HUES6 (cell line): Measurements from ENCODE around the gene PSG7.
"Not testable (repeated sequence)": the region's sequence is repeated elsewhere in the genome, so short reads cannot be mapped to it uniquely, and the experiment has no call there.

Source experiments
- H3K27ac ChIP-seq: 2 replicates; pipeline ENCODE4 v1.7.0; 2013; ENCODE audit warnings: low read depth, mild to moderate bottlenecking, low read length, inconsistent platforms
- H3K27me3 ChIP-seq: 2 replicates; pipeline ENCODE4 v1.6.1; 2013; ENCODE audit warnings: low read length; ENCODE audit not compliant: control insufficient read depth, insufficient read depth
- H3K36me3 ChIP-seq: 2 replicates; pipeline ENCODE4 v1.6.1; 2013; ENCODE audit warnings: low read length; ENCODE audit not compliant: control insufficient read depth, insufficient read depth
- H3K4me1 ChIP-seq: 2 replicates; pipeline ENCODE4 v1.6.1; 2013; ENCODE audit warnings: low read length; ENCODE audit not compliant: control insufficient read depth, insufficient read depth
- H3K4me3 ChIP-seq: 2 replicates; pipeline ENCODE4 v1.5.1; 2013; ENCODE audit warnings: low read depth, low read length
- H3K9ac ChIP-seq: one replicate; pipeline ENCODE4 v1.6.1; 2013; ENCODE audit warnings: mild to moderate bottlenecking, low read length
- H3K9me3 ChIP-seq: 2 replicates; pipeline ENCODE4 v1.6.1; 2013; ENCODE audit warnings: low read depth, low read length; ENCODE audit not compliant: control insufficient read depth, insufficient read depth

PSG7 gene

DNA sequence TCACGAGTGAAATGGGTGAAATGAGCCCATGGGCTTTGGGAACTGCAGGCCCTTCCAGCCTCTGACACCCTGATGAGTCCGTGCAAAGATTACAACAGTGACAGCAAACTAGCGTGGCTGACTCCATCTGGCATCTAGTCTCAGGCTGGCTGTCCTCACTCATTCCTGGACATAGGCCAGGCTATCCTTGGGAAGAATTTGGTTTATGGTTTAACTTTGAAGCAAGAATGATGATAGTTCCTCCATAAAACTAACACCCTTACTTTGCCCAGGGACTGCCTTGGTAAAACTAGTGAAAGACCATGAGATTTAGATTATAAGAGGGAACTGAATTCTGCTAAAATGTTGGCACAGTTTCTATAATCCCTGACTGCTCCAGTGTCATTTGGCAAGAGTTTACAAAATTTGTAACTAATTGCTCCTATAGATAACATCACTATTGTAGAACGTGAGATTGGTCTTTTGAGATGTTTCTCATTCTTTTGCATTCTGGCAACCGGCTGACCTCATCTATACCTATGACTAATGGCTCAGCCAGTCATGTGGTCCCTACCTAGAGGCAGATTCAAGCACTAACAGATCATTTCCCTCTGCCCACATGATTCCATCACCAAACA lies 4.4 kb downstream of the PSG7 start:
- not testable (repeated sequence) for H3K36me3 ChIP-seq, H3K9ac ChIP-seq, H3K4me1 ChIP-seq, H3K27me3 ChIP-seq, H3K9me3 ChIP-seq, H3K27ac ChIP-seq, H3K4me3 ChIP-seq

DNA sequence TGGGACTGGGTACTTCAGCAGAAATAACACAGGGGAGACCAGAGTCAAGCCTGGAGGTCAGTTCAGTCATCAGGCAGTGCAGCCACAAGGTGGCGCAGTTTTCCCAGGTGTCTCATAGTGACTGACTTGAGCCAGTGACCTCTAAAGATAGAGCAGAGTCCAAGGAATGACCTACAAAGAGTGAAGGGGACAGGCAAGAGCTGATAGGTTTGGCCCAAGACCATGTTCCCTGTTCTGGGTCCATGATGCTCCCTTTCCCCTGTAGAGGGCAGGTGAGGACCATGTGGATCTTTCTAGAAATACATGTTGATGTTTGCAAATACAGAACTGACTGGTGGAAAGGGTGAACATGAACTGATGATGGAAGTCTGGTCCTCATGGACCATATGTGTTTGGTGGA lies 6.8 kb downstream of the PSG7 start:
- not testable (repeated sequence) for H3K9me3 ChIP-seq, H3K4me3 ChIP-seq, H3K27me3 ChIP-seq, H3K9ac ChIP-seq, H3K4me1 ChIP-seq, H3K36me3 ChIP-seq, H3K27ac ChIP-seq

DNA sequence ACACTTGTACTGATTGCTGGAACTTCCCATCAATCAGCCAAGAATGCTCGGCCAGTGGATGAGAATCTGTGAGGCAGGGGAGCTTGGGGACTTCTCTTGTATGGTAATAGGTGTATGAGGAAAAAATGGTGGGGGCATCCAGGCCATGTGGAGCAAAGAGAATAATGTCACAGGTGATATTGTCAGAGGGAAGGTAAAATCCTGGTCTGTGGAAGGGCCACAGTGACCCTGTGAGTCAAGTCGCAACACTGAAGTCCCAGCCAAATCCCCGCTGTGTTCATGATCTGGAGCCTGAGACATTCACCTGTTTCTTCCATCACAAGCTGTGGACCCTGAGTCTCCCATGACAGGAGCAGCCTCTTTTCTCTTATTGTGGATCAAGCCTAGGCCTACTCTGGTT lies 8.1 kb downstream of the PSG7 start:
- Histone ChIP-seq H3K9ac (no peak overlapping the region), H3K27ac (no peak overlapping the region), H3K4me3 (no peak overlapping the region), H3K27me3 (no peaks in the 10 kb centered on the region; the same call in 1 of the 2 replicates), H3K9me3 (peaks cover 5% of the 10 kb centered on the region; the same call in 1 of the 2 replicates), H3K4me1 (no peaks in the 10 kb centered on the region), H3K36me3 (no peaks in the 10 kb centered on the region)

DNA sequence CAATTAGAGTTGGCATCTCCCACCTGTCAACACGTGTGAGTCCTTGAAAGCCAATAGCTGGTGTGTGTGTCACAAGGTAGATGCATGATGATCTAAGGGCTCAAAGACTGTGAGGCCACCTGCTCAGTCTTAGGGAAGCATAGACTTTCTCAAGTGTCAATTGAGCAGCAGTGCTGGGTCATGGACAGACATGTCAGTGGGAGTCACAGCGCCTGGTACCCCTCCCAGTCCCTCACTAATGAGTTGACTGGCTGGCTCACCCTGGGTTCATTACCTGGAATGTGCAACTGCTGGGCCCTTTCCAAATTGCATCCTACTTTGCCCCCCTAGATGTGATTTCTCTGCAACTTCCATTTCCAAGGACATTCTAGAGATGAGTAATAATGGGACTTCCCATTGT lies 10.2 kb downstream of the PSG7 start:
- Histone ChIP-seq H3K9me3 (no peaks in the 10 kb centered on the region; the same call in 1 of the 2 replicates), H3K36me3 (no peaks in the 10 kb centered on the region), H3K27ac (no peak overlapping the region), H3K4me1 (no peaks in the 10 kb centered on the region), H3K9ac (no peak overlapping the region), H3K4me3 (no peak overlapping the region), H3K27me3 (no peaks in the 10 kb centered on the region; the same call in 1 of the 2 replicates)

DNA sequence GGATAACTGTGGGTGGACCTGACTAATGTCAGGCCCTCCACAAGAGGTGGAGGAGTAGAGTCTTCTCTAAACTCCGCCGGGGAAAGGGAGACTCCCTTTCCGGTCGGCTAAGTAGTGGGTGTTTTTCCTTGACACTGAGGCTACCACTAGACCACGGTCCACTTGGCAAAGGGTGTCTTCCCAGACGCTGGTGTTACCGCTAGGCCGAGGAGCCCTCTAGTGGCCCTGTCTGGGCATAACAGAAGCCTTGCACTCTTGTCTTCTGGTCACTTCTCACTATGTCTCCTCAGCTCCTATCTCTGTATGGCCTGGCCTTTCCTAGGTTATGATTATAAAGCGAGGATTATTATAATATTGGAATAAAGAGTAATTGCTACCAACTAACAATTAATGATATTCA lies 13.9 kb downstream of the PSG7 start:
- not testable (repeated sequence) for H3K36me3 ChIP-seq, H3K4me1 ChIP-seq, H3K27me3 ChIP-seq, H3K9ac ChIP-seq, H3K4me3 ChIP-seq, H3K9me3 ChIP-seq, H3K27ac ChIP-seq

DNA sequence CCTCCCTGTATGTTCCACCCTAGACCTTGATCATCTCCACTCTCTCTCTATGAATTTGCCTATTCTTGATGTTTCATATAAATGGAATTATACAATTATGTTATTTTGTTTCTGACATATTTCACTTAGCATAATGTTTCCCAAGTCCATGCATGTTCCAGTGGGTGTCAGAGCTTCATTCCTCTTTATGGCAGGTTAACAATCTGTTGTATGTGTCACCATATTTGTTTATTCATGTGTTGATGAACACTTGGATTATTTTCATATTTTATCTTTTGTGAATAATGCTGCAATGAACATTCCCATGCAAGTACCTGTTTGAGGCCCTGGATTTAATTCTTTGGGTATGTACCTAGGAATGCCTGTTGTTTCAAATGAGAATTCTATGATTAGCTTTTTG lies 16.0 kb downstream of the PSG7 start:
- not testable (repeated sequence) for H3K9me3 ChIP-seq, H3K9ac ChIP-seq, H3K4me3 ChIP-seq, H3K4me1 ChIP-seq, H3K27me3 ChIP-seq, H3K36me3 ChIP-seq, H3K27ac ChIP-seq

DNA sequence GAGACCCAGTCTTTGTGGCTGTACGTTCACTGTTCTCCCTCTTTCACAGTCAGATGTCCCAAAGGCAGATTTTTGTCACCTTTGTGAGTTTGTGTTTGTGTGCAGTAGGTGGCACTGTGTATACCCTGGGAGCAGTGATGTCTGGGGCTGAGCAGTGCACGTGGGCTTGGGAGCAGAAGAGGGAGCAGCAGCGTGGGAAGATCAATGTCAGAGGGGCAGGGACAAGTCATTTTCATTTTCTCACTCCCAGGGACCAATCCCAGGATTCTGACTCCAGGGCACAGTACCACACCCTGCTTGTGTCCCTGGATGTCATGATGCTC lies 17.3 kb downstream of the PSG7 start:
- H3K4me1 ChIP-seq, result no peaks in the 10 kb centered on the region
- H3K27me3 ChIP-seq, result no peaks in the 10 kb centered on the region
- H3K36me3 ChIP-seq, result no peaks in the 10 kb centered on the region
- no peak overlapping the region for H3K27ac ChIP-seq
- no peak overlapping the region for H3K4me3 ChIP-seq
- H3K9ac ChIP-seq, result no peak overlapping the region
- peaks cover 9% of the 10 kb centered on the region; the same call in 1 of the 2 replicates for H3K9me3 ChIP-seq

DNA sequence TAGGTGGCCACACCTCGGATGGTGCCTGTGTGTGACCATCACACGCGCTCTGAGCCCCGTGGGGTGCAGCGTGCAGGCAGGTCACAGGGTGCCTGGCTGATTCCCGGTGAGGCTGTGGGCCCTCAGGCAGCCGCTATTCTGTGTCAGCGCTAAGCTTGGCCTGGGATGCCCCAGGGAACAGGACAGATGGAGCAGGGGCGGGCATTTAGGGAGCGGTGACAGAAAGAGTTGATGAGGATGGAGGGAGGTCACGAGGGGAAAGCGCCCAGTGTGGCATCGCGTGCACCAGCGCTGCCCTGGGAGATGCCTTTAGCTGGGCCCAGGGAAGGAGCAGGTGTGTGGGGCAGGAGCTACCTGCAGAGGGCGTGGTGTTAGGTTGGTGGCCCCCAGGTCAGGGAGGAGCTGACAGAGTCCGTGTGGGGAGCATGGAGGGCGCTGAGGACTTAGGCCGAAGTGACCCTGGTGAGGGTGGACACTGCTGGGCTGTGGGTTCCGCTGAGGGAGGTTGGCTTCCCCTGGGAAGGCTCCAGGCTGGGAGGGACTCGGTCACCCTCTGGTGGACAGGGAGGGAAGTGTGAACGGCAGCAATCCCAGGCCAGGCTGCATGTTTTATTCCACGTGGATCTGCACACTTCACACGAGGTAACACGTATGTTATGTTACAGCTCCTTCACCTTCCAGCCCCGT lies 17.8 kb downstream of the PSG7 start:
- H3K4me3 ChIP-seq, H3K4me1 ChIP-seq, H3K27me3 ChIP-seq, H3K27ac ChIP-seq, H3K9me3 ChIP-seq, H3K9ac ChIP-seq, H3K36me3 ChIP-seq: not testable (repeated sequence)

DNA sequence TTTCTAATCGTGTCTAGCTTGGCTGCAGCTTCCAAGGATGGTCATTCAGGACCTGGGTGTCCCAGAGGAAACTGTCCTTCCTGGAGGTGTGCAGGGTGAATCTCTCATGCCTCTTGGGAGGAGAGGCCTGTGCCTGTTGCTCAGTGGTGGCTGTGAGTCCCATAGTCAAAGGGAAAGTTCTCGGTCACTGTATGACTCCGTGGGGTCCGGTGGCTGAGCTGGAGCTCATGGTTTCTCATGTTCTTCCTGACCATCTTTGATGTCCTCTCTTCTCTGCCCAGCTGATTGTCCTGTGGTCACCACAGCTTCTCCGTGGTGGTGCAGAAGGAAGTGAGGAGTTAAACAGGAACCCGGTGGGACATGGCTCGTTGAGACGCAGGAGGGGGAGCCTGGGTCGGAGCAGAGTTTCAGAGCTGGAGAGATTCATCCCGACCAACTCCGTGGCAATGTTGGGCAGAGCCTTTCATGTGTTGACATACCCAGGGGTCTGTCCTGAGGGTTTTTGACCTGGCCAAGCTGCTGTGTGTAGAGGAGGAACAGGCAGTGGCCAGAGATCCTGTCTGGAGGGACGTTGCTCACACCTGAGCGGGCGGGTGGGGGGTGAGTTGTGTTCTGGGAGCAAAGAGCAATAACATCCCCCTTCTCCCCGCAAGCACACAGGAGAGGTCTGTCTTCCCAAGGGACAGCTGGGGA lies 18.5 kb downstream of the PSG7 start:
- not testable (repeated sequence) for H3K27ac ChIP-seq

DNA sequence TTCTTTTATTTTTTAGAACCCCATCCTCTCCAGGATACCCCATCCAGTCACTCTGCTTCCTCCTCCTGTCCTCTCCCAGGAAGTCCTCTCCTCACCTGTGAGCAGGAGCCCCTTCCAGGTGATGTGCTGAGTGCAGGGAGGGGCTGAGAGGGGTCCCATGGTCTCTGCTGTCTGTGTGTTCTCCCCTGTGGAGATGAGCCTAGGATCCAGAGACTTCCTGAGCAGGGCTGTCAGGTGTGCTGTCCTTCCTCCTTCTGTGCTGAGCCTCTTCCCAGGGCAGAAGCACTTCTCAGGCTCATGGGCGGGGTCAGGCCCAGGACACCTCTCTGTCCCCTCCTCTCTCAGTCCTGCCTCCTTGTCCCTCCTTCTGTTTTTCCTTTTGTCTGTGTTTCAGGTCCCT lies 19.4 kb downstream of the PSG7 start, which contains the start of gene PSG6:
Gene PSG6, minus strand, starts transcription at position 261 of the 400 bp plus-strand sequence. Its CDS starts 102 bp downstream, at position 159.
- H3K4me3 ChIP-seq, H3K27ac ChIP-seq, H3K9ac ChIP-seq, H3K9me3 ChIP-seq, H3K4me1 ChIP-seq, H3K36me3 ChIP-seq, H3K27me3 ChIP-seq: not testable (repeated sequence)

More for the DNA sequence above, 18.5 kb downstream of the PSG7 start:
- not testable (repeated sequence) for H3K27me3 ChIP-seq, H3K9me3 ChIP-seq, H3K36me3 ChIP-seq, H3K4me1 ChIP-seq, H3K4me3 ChIP-seq, H3K9ac ChIP-seq

DNA sequence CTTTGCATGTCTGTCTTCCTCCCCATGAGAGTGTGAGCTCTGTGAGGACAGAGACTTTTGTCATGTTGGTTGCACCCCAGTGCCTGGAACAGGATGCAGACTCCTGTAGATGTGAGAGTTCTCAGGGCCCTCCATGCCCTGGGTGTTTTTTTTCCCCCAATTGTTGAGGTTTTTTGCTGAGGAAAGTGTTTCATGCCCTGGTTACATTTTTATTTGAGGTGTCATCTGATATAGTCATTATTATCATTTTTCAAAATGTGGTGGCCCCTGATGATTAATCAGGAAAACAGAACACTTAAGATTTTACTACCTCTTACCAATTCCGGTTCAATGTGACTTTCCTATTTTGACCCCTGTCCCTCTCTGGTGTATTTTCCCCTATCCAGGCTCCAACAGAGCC lies 20.1 kb downstream of the PSG7 start:
- not testable (repeated sequence) for H3K9ac ChIP-seq, H3K4me3 ChIP-seq, H3K9me3 ChIP-seq, H3K4me1 ChIP-seq, H3K27ac ChIP-seq, H3K27me3 ChIP-seq, H3K36me3 ChIP-seq
